Iris pigment epithelial cell (primary cell): ENCODE measurements around the gene CIPC.
A peak's percentile ranks its signal among the peaks of the same experiment; 100 is the strongest.

ENCODE experiments used
- DNase-seq: peaks from one replicate; pipeline ENCODE4 v3.0.0-alpha.2; 2011; ENCODE audit warnings: low read depth

Gene CIPC

GRCh38 chr14:77151918-77152588 lies 54.0 kb downstream of the CIPC start:
- DNase-seq = peak; percentile 24

- no peak for DNase-seq
These were observed 55.7 kb downstream of the CIPC start for GRCh38 chr14:77153802-77154201.

DNA sequence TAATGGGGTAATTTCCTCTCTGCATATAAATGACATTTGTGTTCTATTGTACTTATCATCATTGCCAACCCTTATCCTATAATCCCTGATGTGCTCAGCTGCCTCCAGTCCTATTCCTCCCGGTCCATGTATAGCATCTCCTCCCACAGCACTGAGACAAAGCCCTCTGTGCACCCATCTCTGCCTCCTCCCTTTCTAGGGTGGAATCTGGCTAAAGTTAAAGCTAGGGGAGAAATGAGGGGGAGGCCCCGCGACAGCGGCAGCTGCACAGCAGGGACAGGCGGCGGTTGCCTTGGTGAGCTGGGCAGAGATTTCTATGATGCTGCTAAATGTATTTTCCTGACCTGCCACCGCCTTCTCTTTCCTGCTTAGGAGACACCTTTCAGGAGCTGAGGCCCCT lies 56.4 kb downstream of the CIPC start:
- no peak for DNase-seq

DNA sequence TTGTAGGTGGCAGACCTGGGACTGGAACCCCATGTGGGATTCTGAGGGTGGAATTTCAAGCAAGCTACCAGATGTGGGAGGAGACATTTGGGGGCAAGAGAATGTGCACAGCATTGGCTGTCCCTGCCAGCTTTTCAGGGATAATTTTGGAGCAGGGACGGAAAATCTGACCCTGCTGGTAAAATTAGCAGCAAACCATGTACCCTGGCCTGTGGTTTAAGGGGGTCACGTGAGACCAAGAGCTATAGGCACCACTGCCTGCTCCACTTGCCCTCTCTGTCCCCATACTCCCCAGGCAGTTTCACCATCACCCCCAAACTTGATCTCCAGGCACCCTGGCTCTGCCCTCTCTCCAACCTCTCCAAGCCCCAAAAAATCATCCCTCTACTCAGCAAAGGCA lies 57.0 kb downstream of the CIPC start:
- no peak for DNase-seq

- DNase-seq = no peak
These were observed 59.7 kb downstream of the CIPC start for GRCh38 chr14:77157740-77158139.

DNA sequence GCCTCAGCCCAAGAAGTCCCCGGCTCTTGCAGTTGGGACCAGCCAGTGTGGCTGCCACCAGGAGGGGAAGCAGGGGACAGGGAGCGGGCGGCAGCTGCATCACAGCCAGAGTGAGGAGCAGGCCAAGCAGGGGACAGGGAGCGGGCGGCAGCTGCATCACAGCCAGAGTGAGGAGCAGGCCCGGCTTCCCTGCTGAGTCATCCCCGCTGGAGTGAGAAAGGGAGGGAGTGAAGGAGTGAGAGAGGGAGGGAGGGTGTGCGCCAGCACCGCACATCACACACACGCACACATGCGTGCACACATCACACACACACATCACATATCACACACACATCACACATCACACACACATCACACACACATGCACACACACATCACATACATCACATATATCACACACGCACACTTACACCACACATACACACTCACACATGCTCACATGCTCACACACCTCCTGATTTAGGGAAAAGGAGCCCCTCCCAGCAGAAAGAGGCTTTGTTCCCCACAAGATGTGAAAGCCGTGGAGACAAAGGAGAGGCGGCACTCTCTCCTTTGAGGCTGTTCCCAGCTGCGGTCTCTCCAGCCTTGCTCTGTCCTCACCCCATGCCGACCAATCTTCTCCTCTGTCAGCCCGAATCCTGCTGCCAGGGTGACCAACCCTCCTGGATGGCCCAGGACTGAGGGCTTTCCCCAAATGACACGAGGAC lies 60.3 kb downstream of the CIPC start:
- DNase-seq = peak; percentile 61

DNA sequence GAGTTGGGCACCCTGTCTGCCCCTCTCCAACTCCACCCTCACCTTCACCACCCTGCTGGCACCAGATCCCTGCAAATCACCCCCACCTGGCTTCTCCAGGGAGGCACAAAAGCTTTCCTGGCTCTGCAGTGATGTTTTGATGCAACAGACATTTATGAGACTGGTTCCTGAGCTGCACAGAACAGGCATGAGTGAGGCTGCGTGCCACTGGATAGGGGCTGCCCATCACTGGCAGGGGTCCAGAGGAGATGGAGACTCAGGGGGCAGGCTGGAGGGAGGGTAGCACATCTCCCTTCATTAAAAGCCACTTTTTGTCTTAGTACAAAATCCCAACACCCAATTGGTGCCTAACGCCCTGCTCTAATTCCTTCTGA lies 60.8 kb downstream of the CIPC start:
- no peak for DNase-seq

GRCh38 chr14:77161011-77161410 lies 63.0 kb downstream of the CIPC start:
- no peak for DNase-seq
